Measurements from ENCODE around the gene COPG2. TPM values are rescaled to one million over a fixed set of nuclear protein-coding genes. Genes with fewer than 3 reads are reported as not detected.
"Not testable (repeated sequence)": the region's sequence is repeated elsewhere in the genome, so short reads cannot be mapped to it uniquely, and the experiment has no call there.

COPG2 gene
- total RNA-seq, 2 donors from 2014 or later, result 19.1 to 20.4 TPM

DNA sequence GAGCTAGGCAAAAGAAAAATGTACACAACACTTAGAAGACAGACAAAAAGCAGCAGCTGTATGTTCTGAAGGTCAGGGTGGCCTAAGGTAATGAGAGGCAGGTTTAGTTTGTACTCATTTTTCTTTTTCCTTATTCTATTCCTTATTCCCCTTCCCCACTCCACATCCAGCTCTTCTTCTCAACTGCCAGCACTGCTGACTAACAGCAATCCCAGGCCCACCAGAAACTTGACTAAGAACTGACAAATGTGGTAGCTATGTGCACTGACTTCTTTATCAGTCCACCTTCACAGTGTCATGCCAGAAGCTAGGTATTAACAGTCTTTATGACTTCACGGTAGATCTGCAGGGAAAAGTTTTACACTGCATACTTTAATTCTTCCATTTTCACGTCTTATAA, 6.1 kb downstream of the COPG2 start:
- ATAC-seq (no peak), DNase-seq (no peak)
- intact Hi-C loops (cut with DNase I, micrococcal nuclease), result no loop called here

DNA sequence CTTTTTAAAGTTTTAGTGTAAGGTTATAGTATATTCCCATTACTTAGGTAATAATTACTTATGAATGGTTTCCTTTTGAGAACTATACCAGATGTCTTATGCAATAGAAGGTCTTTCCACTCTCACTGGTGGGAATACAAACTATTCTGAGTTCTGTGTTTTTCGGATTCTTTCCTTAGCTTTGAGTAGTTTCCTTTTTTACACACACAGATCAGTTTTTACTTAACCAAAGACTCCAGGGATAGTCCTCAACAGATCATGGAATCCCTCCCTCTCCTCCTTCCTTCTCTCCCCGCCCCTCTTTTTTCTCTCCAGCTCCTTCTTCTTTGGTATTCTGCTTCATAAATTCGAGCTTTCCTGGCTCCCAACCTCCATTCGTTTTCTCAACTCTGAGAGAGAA, 13.3 kb downstream of the COPG2 start:
- intact Hi-C loops (cut with DNase I, micrococcal nuclease), result no loop called here
- DNase-seq, result no peak
- ATAC-seq, result no peak

DNA sequence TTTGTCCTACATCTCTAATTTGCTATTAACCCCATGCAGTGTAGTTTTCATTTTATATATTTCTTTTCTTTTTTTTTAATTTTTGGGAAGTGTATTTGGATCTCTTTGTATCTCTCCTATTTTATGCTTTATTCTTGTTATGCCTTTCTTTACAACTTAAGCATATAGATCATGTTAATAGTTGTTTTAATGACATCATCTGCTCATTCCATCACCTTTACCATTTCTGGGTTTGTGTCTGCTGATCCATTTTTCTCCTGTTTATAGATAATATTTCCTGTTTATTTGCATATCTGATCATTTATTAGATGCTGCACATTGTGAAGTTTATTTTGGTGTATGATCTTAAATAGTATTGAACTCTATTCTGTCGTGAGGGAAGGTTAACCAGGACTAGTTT, 13.7 kb downstream of the COPG2 start:
- no peak for ATAC-seq
- no peak for DNase-seq
- intact Hi-C loops (cut with DNase I, micrococcal nuclease), result no loop called here

DNA sequence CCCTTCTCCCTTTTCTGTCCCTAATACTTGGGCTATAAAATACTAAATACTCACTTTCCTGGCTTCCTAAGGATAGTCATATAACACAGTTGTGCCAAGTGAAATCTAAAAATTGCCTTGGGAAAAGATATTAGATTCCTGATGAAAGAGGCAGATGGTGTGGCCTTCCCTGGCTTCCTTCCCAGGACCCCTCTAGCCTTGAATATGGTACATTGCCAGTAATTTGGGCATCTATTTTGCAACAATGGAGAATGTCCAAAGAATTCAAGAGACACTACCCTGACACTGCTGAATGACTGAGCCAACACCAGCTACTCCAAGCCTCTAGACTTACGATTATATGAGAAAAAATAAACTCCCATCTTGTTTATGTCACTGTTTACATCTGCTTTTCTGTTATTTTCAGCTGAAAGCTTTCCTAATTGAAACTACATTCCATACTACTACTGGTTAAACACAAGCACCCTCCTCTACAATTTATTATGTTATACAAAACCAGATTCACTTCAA, 17.9 kb downstream of the COPG2 start:
- intact Hi-C loops (cut with DNase I, micrococcal nuclease), result no loop called here
- no peak for ATAC-seq
- DNase-seq, result no peak

DNA sequence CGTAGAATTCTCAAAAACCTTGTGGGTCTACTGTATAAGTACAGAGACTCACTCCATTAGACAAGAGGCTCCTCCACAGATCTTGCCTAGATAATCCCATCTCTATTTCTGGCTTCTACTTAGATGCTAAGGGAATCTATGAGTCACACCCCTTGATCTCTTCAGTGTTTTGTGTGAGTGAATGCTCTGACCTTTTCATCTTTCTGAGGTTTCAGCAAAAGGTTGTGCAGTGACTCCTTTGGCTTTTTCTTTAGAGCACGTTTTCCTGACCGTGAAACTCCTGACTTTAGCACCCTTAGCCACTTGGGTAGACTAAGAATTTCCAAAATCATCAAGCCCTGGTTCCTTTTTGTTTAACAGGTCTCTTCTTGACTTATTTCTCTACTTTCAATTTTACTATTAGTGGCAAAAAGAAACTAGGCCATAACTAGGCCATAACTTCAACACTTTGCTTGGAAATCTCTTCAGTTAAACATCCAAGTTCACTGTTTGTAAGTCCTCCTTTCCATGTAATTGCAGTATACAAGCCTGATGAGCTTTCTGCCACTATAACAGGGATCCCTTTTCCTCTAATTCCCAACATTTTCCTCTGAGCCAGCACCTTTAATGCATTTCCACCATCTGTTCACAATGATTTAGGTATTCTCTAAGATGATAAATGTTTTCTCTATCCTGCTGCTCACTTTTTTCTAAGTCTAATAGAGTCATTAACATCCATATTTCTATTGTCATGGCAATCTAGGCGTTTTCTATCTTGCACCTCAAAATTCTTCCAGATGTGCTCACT, 19.4 kb downstream of the COPG2 start:
- ATAC-seq, result no peak
- intact Hi-C loops (cut with DNase I, micrococcal nuclease), result no loop called here

DNA sequence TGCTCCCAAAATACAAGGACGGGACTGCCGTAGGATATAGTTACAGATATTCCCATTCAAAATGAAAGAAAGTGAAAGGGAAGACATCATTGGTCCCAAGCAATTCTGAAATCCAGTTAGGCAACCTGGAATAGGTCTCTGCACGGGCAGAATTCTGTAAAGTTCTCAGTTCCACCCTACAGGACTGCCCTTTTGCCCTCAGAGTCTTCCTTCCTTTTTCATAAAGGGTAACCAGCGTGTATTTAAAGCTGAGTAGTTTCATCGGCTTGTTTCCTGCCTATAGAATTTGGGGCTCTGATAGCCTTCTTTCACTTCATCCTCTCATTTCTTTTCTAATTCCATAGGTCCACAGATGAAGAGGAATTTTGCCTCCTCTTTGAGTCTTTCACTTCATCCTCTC, 20.0 kb downstream of the COPG2 start:
- ATAC-seq, result no peak
- intact Hi-C loops (cut with DNase I, micrococcal nuclease), result no loop called here
- no peak for DNase-seq

More for the DNA sequence above, 19.4 kb downstream of the COPG2 start:
- DNase-seq, result no peak

DNA sequence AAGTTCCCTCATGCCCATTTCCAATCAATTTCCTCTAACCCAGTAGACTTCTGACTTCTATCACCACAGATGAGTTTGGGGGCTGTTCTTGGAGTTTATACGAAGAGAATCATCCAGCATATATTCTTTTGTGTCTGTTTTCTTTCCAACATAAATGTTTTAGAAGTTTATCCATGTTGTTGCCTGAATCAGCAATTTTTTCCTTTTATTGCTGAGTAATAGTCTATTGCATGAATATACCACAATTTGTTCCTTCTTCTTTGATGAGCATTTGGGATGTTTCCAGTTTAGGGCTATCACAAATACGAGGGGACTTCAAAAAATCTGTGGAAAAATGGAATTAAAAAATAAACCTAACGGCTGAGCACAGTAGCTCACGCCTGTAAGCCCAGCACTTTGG, 26.2 kb downstream of the COPG2 start:
- ATAC-seq (no peak), DNase-seq (no peak)
- intact Hi-C loops (cut with DNase I, micrococcal nuclease), result no loop called here

DNA sequence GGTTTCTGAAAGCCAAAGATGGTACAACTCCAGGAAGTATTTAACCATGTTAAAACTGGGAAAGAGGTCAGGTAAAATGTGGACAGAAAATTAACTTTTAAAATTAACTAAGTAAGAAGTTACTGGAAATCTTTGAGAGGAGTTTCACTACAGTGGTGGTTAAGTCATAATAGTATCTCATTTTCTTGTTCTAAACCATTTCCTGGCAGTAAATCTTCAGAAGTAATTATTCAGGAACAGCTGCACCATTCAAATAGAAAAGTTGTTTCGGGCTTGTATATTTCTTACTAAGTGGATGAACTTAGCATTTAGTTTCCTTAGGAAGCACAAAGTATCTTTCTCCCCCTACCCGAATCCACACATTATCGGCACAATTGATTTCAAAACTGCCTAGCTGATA, 27.1 kb downstream of the COPG2 start:
- ATAC-seq, result no peak
- intact Hi-C loops (cut with DNase I, micrococcal nuclease), result no loop called here
- DNase-seq, result no peak

DNA sequence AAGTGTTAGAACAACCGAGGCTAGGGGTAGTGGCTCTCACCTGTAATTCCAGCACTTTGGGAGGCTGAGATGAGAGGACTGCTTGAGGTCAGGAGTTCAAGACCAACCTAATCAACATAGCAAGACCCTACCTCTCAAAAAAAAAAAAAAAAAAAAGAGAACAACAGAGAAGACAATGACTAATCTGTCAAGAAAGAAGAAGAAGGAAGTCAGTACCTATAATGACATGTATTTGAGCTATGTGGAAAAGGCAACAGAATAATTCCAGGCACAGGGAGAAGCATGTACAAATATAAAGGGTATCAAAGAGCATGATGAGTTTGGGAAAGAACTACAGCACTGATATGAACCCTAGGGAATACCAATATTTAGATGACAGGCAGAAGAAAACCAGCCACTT, 27.5 kb downstream of the COPG2 start:
- ATAC-seq, result no peak
- intact Hi-C loops (cut with DNase I, micrococcal nuclease), result no loop called here
- no peak for DNase-seq

DNA sequence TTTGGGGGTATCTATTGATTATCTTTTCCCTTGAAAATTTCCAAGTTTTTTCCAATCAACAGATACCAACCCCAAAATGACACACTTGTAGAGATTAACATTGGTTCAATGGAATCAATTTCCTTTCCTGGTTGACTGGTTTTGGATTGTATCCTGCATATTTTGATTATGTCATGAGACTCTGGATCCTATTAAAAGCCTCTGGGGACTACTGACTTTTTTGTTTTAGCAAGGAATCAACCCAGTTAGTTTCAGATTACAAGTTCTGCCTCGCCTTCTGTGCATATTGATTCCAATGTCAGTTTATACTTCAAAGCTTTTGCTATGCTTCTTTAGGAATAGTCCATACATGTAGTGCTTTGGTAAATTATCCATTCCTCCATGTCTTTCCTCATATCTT, 29.2 kb downstream of the COPG2 start:
- DNase-seq (no peak), ATAC-seq (no peak)
- intact Hi-C loops (cut with DNase I, micrococcal nuclease), result no loop called here

DNA sequence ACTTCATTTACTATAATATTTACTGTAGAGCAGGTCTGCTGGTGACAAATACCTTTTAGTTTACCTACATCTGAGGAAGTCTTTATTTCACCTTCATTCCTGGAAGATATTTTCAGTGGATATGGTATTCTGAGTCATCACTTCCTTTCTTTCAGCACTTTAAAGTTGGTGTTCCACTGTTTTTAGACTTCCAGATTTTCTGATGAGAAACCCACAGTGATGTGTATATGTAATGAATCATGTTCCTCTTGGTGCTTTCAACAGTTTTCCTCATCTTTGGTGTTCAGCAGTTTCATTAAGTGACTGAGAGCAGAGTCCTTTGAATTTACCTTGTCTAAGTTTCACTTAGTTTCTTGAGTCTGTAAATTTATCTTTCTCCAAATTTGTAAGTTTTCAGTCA, 36.4 kb downstream of the COPG2 start:
- intact Hi-C loops (cut with DNase I, micrococcal nuclease), result no loop called here
- no peak for DNase-seq
- no peak for ATAC-seq

DNA sequence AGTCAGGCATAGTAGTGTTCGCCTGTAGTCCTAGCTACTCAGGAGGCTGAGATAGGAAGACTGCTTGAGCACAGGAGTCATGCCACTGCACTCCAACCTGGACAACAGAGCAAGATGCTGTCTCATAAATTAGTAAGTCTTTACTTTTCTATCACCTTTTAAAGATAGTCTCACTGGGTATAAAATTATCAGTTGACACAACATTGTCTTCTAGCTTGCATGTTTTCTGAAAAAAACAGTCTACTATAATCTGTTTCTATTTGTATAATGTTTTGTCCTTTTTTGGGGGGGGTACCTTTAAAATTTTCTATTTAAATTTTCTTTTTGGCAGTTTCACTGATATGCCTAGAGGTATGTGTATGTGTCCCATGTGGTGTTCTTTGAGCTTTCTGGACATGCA, 39.6 kb downstream of the COPG2 start:
- no peak for ATAC-seq
- intact Hi-C loops (cut with DNase I, micrococcal nuclease), result no loop called here
- DNase-seq, result no peak

DNA sequence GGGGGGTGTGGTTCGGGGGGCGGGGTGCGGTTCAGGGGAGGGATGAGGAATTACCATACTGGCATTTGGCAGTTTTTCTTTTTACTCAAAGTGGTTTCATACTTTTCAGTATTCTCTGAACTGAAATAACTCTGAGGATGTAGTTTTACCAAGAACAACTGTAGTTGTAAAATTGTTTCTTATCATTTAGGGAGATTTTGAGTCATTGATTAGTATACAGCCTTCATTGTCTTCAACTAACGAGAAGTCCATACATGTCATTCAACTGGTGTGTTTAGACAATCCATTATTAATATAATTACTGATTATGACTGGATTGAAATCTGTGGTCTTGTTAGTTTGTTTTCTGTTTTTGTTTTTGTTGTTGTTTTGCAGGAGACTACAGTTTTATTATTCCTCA, 40.8 kb downstream of the COPG2 start:
- ATAC-seq, result no peak
- intact Hi-C loops (cut with DNase I, micrococcal nuclease), result no loop called here

DNA sequence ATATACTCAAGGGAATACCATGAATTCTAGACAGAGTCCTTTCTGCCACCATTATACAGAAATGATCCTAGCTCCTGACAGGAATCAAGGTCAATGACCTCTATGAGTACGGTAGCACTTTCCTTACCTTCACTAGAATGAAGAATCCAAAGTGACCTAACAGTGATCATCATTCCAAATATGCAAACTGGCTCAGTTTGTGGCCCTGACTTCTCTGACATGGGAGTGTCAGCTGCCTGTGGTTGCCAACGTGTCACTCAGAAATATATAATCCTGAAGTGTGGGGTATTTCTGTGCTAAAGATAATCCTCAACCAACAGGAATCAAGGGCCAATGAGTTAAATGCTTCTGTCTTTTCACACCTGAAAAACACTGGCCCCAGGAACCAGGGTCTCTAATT, 45.7 kb downstream of the COPG2 start:
- DNase-seq (no peak), ATAC-seq (no peak)
- intact Hi-C loops (cut with DNase I, micrococcal nuclease), result no loop called here

More for the DNA sequence above, 40.8 kb downstream of the COPG2 start:
- DNase-seq, result no peak

DNA sequence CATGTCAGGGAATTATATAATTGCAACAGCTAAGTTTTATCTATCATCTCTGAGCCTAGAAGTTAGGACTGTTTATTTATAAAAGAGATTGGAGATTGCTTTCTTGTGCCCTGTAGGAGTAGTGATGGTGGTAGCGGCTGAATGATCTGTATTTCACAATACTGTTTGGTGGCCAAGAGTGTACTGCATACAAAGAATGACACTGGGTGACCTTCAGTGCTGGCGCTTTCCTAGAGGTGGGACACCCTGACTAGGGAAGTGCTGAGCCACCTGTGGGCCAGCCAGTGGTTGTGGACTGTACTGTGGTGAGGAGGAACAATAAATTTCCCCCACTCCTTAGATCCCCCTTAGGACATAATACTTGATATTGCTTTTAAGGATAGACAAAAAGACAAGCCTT, 53.0 kb downstream of the COPG2 start:
- intact Hi-C loops (cut with DNase I, micrococcal nuclease), result no loop called here
- ATAC-seq (no peak), DNase-seq (no peak)

DNA sequence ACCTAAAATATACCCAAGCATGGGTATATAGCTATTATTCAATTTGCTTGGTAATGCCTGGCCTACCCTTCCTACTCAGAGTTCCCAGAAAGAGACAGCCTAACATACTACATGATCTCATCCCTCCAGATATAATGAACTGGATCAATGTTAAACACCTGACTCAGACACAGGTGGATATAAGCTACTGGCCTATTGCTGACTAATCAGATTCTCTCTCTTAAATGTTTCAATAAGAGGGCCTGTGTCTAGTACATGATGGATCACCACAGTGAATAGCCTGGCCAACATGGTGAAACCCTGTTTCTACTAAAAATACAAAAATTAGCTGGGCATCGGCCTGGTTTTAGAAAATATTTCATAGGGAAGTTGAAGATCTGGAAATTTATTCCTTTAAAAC, 54.1 kb downstream of the COPG2 start:
- intact Hi-C loops (cut with DNase I, micrococcal nuclease), result no loop called here
- ATAC-seq (no peak), DNase-seq (no peak)

DNA sequence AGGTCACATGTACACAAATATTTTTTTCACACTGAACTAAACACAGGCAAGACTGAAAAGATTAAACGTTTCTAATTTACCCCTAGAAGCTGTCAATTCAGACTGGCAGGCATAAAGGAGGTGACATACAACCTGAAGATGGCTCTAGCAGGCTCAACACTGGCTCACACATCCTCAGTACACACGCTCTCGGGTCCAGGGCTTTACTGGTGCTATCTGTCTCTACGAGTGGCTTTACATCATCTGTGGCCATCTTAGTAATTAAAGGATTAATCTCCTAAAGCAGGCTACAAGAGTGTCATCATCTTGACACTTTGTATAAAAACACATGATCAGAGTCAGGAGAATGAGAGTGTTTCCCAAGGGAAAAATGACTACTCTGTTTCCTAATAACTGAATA, 57.3 kb downstream of the COPG2 start:
- DNase-seq (no peak), ATAC-seq (no peak)
- intact Hi-C loops (cut with DNase I, micrococcal nuclease), result no loop called here

DNA sequence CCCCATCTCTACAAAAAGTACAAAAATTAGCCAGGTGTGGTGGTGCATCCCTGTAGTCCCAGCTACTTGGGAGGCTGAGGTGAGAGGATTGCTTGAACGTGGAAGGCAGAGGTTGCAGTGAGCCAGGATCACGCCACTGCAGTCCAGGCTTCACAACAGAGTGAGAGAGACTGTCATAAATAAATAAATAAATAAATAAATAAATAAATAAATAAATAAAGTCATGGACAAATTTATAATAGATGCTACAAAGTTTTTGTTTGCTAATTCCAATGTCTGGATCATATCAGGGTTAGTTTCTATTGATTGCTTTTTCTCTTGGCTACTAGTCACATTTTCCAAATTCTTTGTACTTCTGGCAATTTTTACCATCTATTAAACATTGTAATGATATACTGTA, 61.5 kb downstream of the COPG2 start:
- ATAC-seq; DNase-seq; intact Hi-C loops (cut with DNase I, micrococcal nuclease): not testable (repeated sequence)

DNA sequence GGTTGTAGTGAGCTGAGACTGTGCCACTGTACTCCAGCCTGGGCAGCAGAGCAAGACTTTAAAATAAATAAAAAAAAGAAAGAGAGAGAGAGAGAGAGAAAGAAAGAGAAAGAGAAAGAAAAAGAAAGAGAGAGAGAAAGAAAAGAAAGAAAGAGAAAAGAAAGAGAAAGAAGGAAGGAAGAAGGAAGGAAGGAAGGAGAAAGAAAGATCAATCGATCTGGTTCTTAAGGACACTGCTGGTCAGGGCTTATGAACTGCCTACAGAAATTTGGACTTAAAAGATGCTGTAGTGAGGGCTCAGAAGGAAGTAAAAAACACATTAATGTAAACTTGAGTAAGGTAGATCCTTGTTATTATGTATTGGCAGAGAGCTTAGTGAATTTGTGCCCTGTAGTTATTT, 62.4 kb downstream of the COPG2 start:
- DNase-seq (no peak), ATAC-seq (no peak)
- intact Hi-C loops (cut with DNase I, micrococcal nuclease), result no loop called here

DNA sequence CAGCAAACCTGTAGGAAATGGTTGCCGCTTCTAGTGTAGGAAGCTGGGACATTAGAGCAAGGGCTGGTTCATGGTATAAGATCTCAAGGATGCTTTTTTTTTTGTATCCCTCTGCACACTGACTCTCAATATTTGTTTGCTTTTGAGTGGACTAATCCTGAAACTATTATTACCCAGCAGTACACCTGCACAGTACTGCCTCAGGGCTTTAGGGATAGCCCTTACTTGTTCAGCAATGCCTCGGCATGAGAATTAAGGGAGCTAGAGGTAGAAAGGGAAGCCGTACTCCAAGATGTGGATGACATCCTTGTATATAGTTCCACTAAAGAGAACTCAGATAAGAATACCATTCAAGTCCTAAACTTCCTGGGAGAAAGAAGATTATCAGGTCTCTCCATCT, 70.5 kb downstream of the COPG2 start:
- intact Hi-C loops (cut with DNase I, micrococcal nuclease), result no loop called here
- DNase-seq (no peak), ATAC-seq (no peak)

DNA sequence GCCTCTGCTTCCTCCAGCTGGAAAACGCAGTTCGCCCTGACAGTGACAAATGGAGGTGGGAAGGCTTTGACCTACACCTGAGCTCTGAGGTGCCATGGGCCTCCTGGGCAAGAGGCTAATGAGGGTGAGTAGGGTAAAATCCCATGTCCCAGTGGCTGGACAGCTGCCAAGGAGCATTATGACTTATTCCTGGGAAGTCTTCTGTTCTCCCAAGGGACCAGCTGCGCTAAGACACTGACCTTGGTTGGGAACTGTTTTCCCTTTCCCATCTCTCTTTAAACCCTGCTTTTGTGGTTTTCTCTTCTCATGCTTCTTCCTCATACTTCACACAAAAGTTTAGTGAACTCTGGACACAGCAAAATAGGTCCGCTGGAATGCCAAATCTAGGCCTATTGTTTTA, 72.6 kb downstream of the COPG2 start:
- DNase-seq (peak in 1 of 2 donors; percentile 4), ATAC-seq (no peak)
- intact Hi-C loops (cut with DNase I, micrococcal nuclease), result no loop called here

All from left colon (tissue), 2 donors.